Right atrium auricular region (tissue), 2 donors: ENCODE measurements around the gene PTK6. TPM values are rescaled to one million over a fixed set of nuclear protein-coding genes. Genes with fewer than 3 reads are reported as not detected.

Source experiments
- DNase-seq: peaks from one replicate; pipeline ENCODE4 v3.0.0-alpha.2; 2019; ENCODE audit warnings: low spot score
- H3K27ac ChIP-seq, 2 donors: fragments of 200-600 bp; sonication (generic); 1 replicate in 1 of 2; 2 replicates in 1 of 2; pipeline ENCODE4 v1.5.1; 2016 to 2019
- H3K27me3 ChIP-seq, 2 donors: fragments of 200-600 bp; sonication (generic); one replicate each; pipeline versions ENCODE4 v1.5.1 to v1.6.0; 2017 to 2019
- H3K36me3 ChIP-seq: fragments of 200-600 bp; sonication (generic); one replicate; pipeline ENCODE4 v1.5.1; 2016
- H3K4me1 ChIP-seq, 2 donors: fragments of 200-600 bp; sonication (generic); one replicate each; pipeline versions ENCODE4 v1.5.1 to v1.6.0; 2017 to 2019
- H3K4me3 ChIP-seq, 2 donors: fragments of 200-600 bp; sonication (generic); 1 replicate in 1 of 2; 2 replicates in 1 of 2; pipeline ENCODE4 v1.5.1; 2017 to 2019; ENCODE audit warnings: mild to moderate bottlenecking in 1 of 2, moderate library complexity in 1 of 2
- H3K9me3 ChIP-seq, 2 donors: fragments of 200-600 bp; sonication (generic); one replicate each; pipeline ENCODE4 v1.5.1; 2019
- total RNA-seq, 2 donors: library from RNA; depleted of rRNA; stranded (reverse); fragments of >200 nt; gene quantifications; one replicate each; pipeline ENCODE4 v1.1.0, GENCODE V29; 2016
- TF ChIP-seq, protein P1 (sequence below), 2 donors: fragments of 200-600 bp; sonication (generic); IDR thresholded peaks; one replicate each; pipeline ENCODE4 v1.5.1; 2019; ENCODE audit warnings: antibody characterized with exemption in 2 of 2

PTK6 gene
- total RNA-seq, 2 donors from 2014 or later: not detected

DNA sequence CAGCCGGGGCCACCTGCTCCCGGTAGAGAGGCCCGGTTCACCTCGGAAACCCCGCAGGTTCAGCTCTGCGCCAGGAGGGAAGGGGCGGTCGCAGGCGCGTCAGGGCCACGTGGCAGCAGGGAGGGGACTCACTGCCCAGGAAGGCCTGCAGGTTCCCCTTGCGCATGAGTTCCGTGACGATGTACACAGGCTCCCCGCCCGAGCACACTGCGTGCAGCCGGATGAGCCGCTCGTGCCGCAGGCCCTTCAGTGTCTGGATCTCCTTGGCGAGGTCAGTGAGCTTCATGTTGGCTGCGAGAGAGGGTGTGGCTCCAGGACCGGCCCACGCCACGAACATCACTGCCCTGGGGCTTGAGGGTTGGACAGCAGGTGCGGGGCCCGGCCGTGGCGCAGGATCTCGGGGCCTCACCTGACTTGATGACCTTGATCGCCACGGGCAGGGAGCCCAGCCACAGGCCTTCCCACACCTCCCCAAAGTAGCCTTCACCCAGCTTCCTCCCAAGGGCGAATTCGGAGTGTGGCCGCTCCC lies 4.9 kb upstream of the PTK6 start:
- Histone ChIP-seq H3K27ac (no peak overlapping the region), H3K9me3 (no peaks in the 10 kb centered on the region), H3K4me3 (no peak overlapping the region), H3K36me3 (no peaks in the 10 kb centered on the region), H3K27me3 (no peaks in the 10 kb centered on the region), H3K4me1 (peaks cover 0 to 16% of the 10 kb centered on the region in 2 donors)
- TF ChIP-seq, protein P1, sequence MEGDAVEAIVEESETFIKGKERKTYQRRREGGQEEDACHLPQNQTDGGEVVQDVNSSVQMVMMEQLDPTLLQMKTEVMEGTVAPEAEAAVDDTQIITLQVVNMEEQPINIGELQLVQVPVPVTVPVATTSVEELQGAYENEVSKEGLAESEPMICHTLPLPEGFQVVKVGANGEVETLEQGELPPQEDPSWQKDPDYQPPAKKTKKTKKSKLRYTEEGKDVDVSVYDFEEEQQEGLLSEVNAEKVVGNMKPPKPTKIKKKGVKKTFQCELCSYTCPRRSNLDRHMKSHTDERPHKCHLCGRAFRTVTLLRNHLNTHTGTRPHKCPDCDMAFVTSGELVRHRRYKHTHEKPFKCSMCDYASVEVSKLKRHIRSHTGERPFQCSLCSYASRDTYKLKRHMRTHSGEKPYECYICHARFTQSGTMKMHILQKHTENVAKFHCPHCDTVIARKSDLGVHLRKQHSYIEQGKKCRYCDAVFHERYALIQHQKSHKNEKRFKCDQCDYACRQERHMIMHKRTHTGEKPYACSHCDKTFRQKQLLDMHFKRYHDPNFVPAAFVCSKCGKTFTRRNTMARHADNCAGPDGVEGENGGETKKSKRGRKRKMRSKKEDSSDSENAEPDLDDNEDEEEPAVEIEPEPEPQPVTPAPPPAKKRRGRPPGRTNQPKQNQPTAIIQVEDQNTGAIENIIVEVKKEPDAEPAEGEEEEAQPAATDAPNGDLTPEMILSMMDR (IDR thresholded peaks at IDR 0.05): no peak
- DNase-seq: no peak

DNA sequence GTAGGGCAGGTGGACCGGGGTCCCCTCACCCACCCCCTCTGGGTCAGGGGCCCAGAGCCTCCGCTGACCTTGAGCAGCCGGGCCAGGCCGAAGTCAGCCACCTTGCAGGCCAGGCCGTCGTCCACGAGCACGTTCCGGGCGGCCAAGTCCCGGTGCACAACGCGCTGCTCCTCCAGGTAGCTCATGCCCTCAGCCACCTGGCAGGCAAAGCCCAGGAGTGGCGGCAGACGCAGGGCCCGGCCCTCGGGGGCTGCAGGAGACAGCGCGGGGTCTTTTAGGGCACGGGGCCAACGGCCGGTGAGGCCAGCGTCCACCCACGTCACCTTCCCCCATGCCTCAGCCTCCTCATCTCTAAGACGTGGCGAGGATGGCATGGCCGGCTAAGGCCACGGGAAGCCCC lies 4.2 kb upstream of the PTK6 start:
- peaks cover 0 to 16% of the 10 kb centered on the region in 2 donors for H3K4me1 ChIP-seq
- no peaks in the 10 kb centered on the region for H3K9me3 ChIP-seq
- no peak overlapping the region for H3K27ac ChIP-seq
- H3K36me3 ChIP-seq: no peaks in the 10 kb centered on the region
- no peak for DNase-seq
- TF ChIP-seq, protein P1 (IDR thresholded peaks at IDR 0.05): no peak
- no peaks in the 10 kb centered on the region for H3K27me3 ChIP-seq
- H3K4me3 ChIP-seq: no peak overlapping the region

DNA sequence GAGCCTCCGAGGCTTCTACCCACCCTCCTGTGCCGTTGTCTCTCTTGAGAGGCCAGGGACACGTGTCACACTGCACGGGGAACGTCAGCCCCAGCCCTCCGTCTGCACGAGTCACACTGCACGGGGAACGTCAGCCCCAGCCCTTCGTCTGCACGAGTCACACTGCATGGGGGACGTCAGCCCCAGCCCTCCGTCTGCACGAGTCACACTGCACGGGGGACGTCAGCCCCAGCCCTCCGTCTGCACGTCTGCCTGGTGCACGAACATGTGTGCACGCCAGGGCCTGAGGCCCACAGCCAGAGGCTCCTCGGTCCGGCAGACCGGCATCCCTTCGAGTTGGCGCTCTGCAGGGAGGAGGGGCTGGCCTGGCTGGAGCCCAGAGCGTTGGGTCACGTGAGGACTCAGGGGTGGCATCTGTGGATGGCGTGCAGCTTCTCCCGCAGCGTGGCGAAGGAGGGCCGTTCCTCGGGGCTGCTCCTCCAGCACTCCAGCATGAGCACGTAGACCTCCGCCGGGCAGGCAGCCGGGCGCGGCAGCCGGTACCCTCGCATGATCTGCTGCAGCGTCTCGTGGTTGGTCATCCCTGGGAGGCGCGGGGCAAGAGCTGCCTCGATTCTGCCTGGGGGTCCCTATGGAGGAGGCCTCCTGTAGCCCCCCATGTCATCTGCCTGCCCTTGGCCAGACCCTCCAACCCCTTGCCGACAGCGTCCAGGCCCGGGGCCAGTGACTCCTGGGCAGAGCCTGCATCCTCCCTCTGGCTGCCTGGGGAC lies 3.4 kb upstream of the PTK6 start:
- H3K27me3 ChIP-seq: no peaks in the 10 kb centered on the region
- H3K4me1 ChIP-seq: peaks cover 0 to 16% of the 10 kb centered on the region in 2 donors
- DNase-seq: no peak
- TF ChIP-seq, protein P1 (IDR thresholded peaks at IDR 0.05): no peak
- H3K36me3 ChIP-seq: no peaks in the 10 kb centered on the region
- no peaks in the 10 kb centered on the region for H3K9me3 ChIP-seq
- H3K27ac ChIP-seq: no peak overlapping the region
- H3K4me3 ChIP-seq: no peak overlapping the region

DNA sequence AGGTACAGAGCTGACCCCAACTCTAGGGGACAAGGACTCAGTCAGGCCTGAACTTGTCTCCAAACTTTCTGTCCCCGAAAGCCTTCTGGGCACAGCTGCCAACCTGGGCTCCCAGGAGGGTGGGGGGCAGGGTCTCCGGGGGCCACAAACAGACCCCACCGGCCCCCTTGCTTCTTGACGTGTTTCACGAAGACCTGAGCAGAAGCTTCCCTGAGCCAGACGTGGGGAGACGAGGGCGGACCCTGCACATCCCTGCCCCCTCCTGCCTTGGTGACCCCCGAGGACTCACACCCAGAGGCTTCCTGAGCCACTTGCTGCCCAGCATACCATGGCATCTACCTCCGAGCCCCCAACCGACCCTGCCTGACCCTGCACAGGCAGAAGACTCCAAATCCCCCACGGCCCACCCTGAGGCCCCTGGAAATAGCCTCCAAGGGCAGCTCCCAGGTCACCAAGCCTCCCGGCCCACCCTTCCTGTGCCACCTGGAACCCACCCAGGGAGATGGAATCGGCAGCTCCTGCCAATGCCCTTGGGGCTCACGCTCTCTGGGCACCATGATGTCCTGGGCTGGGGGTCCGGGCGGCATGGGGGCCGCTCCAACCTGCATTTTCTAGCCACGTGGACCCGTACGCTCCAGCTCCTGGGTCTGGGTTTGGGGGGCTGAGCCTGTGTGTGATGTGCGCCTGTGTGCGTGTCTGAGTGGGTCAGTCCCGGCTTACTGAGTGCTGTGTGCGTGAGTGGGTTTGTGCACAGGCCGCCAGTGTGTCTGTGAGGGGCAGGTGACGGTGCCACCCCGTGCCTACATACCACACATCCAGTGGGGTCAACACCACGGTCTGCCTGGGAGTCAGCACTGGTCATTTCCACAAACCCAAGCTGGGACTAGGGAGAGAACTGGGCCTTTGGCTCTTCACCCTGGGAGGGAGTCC lies 2.5 kb upstream of the PTK6 start:
- H3K27ac ChIP-seq: no peak overlapping the region

DNA sequence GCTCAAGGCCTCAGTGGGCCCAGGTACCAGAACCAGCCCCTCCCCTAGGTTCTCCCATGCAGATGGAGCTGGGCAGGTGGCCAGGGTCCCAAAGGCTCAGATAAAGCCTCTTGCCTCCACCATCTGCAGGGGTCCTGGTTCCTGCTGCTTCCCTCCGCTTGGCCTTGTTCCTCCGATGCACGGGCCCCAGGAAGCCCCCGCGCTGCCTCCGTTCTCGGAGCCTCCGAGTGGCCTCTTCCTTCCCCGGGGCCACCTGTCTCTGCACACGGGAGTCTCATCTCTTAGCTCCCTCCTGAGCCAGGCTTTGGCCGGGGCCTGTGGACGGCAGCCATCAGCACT lies 1.9 kb upstream of the PTK6 start:
- TF ChIP-seq, protein P1 (IDR thresholded peaks at IDR 0.05): no peak
- H3K4me1 ChIP-seq: peaks cover 0 to 16% of the 10 kb centered on the region in 2 donors
- no peak overlapping the region for H3K27ac ChIP-seq
- no peaks in the 10 kb centered on the region for H3K27me3 ChIP-seq
- H3K4me3 ChIP-seq: no peak overlapping the region
- H3K36me3 ChIP-seq: no peaks in the 10 kb centered on the region
- H3K9me3 ChIP-seq: no peaks in the 10 kb centered on the region
- DNase-seq: no peak

More for the DNA sequence above, 2.5 kb upstream of the PTK6 start:
- peaks cover 0 to 16% of the 10 kb centered on the region in 2 donors for H3K4me1 ChIP-seq
- TF ChIP-seq, protein P1 (IDR thresholded peaks at IDR 0.05): no peak
- H3K4me3 ChIP-seq: no peak overlapping the region
- DNase-seq: no peak
- no peaks in the 10 kb centered on the region for H3K36me3 ChIP-seq
- no peaks in the 10 kb centered on the region for H3K9me3 ChIP-seq
- H3K27me3 ChIP-seq: no peaks in the 10 kb centered on the region
